Measurements from ENCODE around the gene SLITRK3. TPM values are rescaled to one million over a fixed set of nuclear protein-coding genes. Genes with fewer than 3 reads are reported as not detected.

SLITRK3 gene
- not detected in 2 replicates for total RNA-seq

GRCh38 chr3:165195640-165196576, at the start of gene SLITRK3:
SLITRK3 (minus strand) TSS chr3:165196384; CDS start chr3:165190830, 5,554 bp downstream.
- DNase-seq (ENCODE audit: low read depth): no peak
- TF ChIP-seq, protein P1, sequence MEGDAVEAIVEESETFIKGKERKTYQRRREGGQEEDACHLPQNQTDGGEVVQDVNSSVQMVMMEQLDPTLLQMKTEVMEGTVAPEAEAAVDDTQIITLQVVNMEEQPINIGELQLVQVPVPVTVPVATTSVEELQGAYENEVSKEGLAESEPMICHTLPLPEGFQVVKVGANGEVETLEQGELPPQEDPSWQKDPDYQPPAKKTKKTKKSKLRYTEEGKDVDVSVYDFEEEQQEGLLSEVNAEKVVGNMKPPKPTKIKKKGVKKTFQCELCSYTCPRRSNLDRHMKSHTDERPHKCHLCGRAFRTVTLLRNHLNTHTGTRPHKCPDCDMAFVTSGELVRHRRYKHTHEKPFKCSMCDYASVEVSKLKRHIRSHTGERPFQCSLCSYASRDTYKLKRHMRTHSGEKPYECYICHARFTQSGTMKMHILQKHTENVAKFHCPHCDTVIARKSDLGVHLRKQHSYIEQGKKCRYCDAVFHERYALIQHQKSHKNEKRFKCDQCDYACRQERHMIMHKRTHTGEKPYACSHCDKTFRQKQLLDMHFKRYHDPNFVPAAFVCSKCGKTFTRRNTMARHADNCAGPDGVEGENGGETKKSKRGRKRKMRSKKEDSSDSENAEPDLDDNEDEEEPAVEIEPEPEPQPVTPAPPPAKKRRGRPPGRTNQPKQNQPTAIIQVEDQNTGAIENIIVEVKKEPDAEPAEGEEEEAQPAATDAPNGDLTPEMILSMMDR (conservative IDR thresholded peaks at IDR 0.05; ENCODE audit: low read depth, low read length): no peak
- H3K4me3 ChIP-seq (ENCODE audit: low read depth, low read length): peak within 1 kb of the TSS; percentile 28

- no peak overlapping the region for H3K4me3 ChIP-seq (ENCODE audit: low read depth, low read length)
- TF ChIP-seq, protein P1 (conservative IDR thresholded peaks at IDR 0.05; ENCODE audit: low read depth, low read length): no peak
- no peak for DNase-seq (ENCODE audit: low read depth)
Observed at GRCh38 chr3:165243597-165243996, 47.4 kb upstream of the SLITRK3 start.

- TF ChIP-seq, protein P1 (conservative IDR thresholded peaks at IDR 0.05; ENCODE audit: low read depth, low read length): no peak
- no peak overlapping the region for H3K4me3 ChIP-seq (ENCODE audit: low read depth, low read length)
- DNase-seq (ENCODE audit: low read depth): no peak
Observed at GRCh38 chr3:165233501-165234195, 37.5 kb upstream of the SLITRK3 start.

DNA sequence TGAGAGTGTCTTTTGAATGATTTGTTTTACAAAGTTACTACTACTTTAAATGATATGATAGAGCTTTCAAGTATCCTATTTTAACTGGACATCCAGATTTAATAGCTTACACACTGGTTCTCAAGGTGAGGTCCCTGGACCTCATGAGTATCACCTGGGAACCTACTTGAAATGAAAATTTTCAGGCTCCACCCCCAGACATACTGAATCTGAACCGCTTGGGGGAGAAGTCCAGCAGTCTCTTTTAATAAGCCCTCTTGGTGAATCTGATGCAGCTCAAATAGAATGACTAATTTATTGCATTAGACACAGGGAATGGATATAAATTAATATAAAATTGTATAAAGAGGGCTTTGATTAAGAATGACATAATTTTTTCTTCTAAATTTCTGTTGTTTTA, 29.4 kb upstream of the SLITRK3 start:
- no peak for DNase-seq (ENCODE audit: low read depth)
- TF ChIP-seq, protein P1 (conservative IDR thresholded peaks at IDR 0.05; ENCODE audit: low read depth, low read length): no peak

DNA sequence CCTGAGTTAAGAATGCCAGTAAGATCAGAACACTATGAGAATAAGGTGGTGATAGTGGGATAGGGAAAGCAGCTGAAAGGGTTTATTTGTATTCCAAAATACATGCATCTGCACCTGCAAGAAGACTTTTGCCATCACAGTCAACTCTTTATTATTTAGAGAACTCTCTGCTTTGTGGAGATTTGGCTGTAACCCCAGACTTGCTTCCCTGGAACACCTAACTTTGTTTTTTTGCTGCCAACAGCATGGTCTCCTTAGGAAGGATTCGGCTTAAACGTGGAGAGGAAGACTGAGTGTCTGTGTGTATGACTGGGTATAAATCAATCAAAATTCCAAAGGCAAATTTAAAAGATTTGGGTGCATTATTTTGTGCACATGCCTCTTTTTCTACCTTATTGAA, 21.6 kb upstream of the SLITRK3 start:
- TF ChIP-seq, protein P1 (conservative IDR thresholded peaks at IDR 0.05; ENCODE audit: low read depth, low read length): no peak
- no peak for DNase-seq (ENCODE audit: low read depth)
- no peak overlapping the region for H3K4me3 ChIP-seq (ENCODE audit: low read depth, low read length)

More for the DNA sequence above, 29.4 kb upstream of the SLITRK3 start:
- no peak overlapping the region for H3K4me3 ChIP-seq (ENCODE audit: low read depth, low read length)

GRCh38 chr3:165212580-165212979, 16.4 kb upstream of the SLITRK3 start:
- H3K4me3 ChIP-seq (ENCODE audit: low read depth, low read length): no peak overlapping the region
- TF ChIP-seq, protein P1 (conservative IDR thresholded peaks at IDR 0.05; ENCODE audit: low read depth, low read length): no peak
- no peak for DNase-seq (ENCODE audit: low read depth)
